GM12865 (cell line): ENCODE results near the gene PARP16.

Experiments
- DNase-seq: peaks from one replicate; pipeline ENCODE4 v3.0.0; 2010; ENCODE audit warnings: low read depth
- H3K4me3 ChIP-seq: 2 replicates; pipeline ENCODE4 v1.5.1; 2011; ENCODE audit warnings: mild to moderate bottlenecking, low read depth, low read length, control low read depth
- CTCF ChIP-seq: IDR thresholded peaks from 2 replicates; pipeline ENCODE4 v1.5.1; 2011; ENCODE audit warnings: low read length, control low read depth, low read depth, inconsistent platforms; ENCODE audit not compliant: insufficient read depth; ENCODE audit errors: missing control alignments

The PARP16 gene

DNA sequence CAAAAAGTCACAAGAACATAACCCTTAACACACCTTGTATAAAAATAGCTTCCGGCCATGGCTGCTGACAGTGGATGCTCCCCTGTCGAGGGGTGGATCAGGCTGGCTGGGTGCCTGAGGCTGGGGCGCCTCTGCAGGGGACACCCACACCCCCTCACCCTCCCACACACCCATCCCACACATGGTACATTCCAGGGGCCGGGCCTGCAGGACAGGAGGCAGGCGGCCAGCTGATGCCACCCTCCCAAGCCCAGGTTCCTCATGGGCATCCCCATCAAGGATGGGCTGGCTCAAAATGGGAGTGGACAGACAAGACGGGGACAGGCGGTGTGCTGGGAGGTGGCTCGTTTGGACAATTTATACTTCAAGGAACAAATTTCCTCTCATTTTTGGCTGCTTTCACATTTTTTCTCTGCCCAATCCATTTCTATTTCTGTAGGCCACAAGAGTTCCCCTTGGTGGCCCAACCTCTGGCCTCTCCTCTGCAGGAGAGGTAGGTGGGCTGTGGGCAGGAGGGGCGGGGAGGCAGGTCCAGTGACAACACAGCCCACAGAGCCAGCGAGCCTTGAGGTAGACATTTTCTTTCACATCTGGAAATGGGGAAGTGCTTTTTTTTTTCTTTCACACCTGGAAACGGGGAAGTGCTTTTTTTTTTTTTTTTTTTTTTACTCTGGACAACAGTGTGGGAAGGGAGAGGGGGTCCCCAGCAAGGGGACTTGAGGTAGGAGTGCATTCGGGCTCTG is 41.1 kb upstream of the PARP16 start:
- DNase-seq, result no peak
- TF ChIP-seq CTCF, result no peak
- no peak overlapping the region for H3K4me3 ChIP-seq

DNA sequence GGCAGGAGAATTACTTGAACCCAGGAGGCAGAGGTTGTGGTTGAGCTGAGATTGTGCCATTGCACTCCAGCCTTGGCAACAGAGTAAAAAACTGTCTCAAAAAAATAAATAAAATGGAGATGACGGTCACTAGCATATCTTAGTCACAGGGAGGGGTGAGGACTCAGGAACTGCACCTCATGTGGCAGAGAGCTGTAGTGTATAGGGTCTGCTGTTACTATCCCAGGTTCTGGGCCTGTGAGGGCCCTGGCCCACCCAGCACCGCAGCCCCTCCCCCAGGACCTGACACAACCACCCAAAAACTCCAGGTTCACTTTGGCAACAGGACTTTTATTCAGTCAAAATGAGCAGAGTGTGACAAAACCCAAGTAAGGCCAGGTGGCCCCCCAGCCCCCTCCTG is 40.1 kb upstream of the PARP16 start:
- DNase-seq, result no peak
- TF ChIP-seq CTCF, result no peak
- H3K4me3 ChIP-seq, result no peak overlapping the region

- no peak for TF ChIP-seq CTCF
- H3K4me3 ChIP-seq, result no peak overlapping the region
- DNase-seq, result no peak
These were observed 39.4 kb upstream of the PARP16 start for GRCh38 chr15:65326117-65326526.

DNA sequence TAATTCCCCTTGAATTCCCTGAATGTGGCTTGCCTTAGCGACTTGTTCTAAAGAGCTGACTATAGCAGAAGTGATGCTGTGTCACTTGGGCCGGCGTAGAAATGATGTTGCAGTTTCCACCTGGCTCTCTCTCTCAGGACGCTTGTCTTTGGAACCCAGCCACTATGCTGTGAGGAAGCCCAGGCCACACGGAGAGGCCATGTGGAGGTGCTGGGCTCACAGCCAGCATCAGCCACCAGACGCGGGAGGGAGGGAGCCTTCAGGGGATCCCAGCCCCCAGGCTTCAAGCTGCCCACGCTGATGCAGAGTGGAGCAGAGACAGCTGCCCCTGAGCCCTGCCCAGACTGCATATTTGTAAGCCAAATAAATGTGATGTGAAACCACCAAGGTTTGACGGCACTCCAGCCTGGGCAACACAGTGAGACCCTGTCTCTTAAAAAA is 36.4 kb upstream of the PARP16 start:
- DNase-seq, result no peak
- no peak for TF ChIP-seq CTCF
- H3K4me3 ChIP-seq, result no peak overlapping the region

- no peak overlapping the region for H3K4me3 ChIP-seq
- TF ChIP-seq CTCF, result peak; percentile 78
- peak; percentile 75 for DNase-seq
These were observed 32.2 kb upstream of the PARP16 start for GRCh38 chr15:65318870-65319356.

DNA sequence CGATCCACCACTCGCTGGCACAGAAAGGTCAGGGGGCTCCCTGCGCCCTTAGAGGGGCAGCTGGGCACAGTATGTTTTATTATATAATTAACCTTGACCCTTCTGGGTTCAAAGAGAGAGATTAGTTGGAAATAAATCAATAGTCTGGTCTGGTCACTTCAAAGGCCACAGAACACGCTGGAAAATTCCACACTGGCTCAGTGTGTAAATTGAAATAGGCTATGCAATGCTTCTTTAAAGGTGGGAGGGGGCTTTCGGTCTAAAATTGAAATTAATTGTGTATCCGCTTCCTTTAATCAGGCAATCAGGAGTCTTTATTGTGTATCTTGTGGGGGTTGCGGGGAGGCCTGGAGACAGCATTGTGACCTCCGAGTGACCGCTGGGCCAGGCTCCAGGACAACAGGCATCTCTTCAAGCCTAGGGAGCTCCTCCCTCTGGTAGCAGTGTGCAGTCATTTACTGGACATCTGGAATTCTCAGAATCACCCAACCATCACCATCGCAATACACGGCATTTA is 25.8 kb upstream of the PARP16 start:
- DNase-seq, result no peak
- TF ChIP-seq CTCF, result no peak
- no peak overlapping the region for H3K4me3 ChIP-seq
